ENCODE data around the gene PPCDC. TPM values are rescaled to one million over a fixed set of nuclear protein-coding genes. Genes with fewer than 3 reads are reported as not detected.

Gene PPCDC
- total RNA-seq, 1 donor from 2014 or later: 31.0 TPM

DNA sequence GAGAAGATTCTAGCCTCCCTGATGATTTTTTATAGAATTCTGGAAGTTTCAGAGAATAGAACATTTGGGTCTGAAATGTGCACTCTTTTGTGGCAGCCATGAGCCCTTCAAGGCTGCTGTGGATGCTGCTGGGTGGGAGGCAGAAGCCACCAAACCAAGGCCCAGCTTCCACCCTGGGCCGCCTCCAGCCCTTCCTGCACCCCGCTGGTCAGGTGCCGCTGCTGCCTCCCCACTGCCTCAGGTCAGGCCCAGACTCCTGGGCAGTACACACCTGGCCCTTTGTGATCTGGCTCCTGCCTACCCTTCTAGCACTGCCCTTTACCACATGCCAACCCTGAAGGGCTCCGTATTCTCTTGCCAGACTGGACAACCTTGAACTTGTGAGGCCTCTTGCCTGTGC is 28.3 kb downstream of the PPCDC start:
- no peak overlapping the region for H3K4me3 Mint-ChIP-seq (ENCODE audit: low read depth)
- H3K9me3 Mint-ChIP-seq: no peaks in the 10 kb centered on the region
- H3K27me3 Mint-ChIP-seq (ENCODE audit: low read depth): no peaks in the 10 kb centered on the region
- DNase-seq (ENCODE audit: low spot score): no peak
- H3K27ac Mint-ChIP-seq: no peak overlapping the region
- H3K4me1 Mint-ChIP-seq (ENCODE audit: low read depth): peaks cover 30% of the 10 kb centered on the region
- H3K36me3 Mint-ChIP-seq (ENCODE audit: low read depth): peaks cover 53% of the 10 kb centered on the region
- intact Hi-C loops (cut with micrococcal nuclease): no loop called here

DNA sequence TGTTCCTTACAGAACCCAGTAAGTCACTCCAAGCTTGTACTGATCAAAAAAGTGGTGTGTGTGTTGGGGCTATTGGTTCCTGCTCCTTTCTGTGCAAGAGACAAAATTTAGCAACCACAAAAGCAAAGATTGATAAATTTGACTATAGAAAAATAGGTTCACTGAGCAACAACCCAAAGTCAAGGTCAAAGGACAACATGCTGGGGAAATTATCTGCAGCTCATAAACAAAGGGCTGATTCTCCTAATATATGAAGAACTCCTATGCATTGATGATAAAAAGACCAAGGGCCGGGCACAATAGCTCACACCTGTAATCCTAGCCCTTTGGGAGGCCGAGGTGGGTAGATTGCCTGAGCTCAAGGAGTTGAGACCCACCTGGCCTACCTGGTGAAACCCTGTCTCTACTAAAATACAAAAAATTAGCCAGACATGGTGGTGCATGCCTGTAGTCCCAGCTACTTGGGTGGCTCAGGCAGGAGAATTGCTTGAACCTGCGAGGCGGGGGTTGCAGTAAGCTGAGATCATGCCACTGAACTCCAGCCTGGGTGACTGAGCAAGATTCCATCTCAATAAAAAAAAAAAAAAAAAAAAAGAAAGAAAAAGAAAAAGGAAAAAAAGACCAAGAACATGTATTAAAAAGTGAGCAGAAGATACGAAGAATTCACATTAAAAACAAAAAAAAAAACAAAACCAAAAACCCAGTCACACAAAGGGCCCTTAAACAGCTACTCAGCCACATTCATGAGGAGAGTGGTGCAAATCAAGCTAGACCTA is 29.8 kb downstream of the PPCDC start:
- Mint-ChIP-seq H3K4me3 (ENCODE audit: low read depth) (no peak overlapping the region), H3K36me3 (ENCODE audit: low read depth) (peaks cover 39% of the 10 kb centered on the region)
- no peak for DNase-seq (ENCODE audit: low spot score)

DNA sequence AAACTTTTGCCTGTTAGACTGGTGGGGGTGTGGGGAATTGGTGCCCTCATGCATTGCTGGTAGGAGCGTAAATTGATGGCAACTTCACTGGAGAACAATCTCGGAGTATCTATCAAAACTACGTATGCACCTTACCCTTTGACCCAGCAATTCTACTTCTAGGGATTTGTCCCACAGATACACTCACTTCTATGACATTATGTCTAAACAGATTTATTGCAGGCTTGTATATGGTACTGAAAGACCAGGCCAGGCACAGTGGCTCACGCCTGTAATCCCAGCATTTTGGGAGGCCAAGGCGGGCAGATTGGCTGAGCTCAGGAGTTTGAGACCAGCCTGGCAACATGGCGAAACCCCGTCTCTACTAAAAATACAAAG is 30.3 kb downstream of the PPCDC start:
- DNase-seq (ENCODE audit: low spot score): no peak
- Mint-ChIP-seq H3K9me3 (no peaks in the 10 kb centered on the region), H3K27me3 (ENCODE audit: low read depth) (no peaks in the 10 kb centered on the region), H3K27ac (no peak overlapping the region), H3K4me1 (ENCODE audit: low read depth) (peaks cover 24% of the 10 kb centered on the region), H3K4me3 (ENCODE audit: low read depth) (no peak overlapping the region), H3K36me3 (ENCODE audit: low read depth) (peaks cover 33% of the 10 kb centered on the region)
- intact Hi-C loops (cut with micrococcal nuclease): no loop called here

More for the DNA sequence above, 29.8 kb downstream of the PPCDC start:
- Mint-ChIP-seq H3K4me1 (ENCODE audit: low read depth) (peaks cover 21% of the 10 kb centered on the region), H3K9me3 (no peaks in the 10 kb centered on the region), H3K27me3 (ENCODE audit: low read depth) (no peaks in the 10 kb centered on the region), H3K27ac (no peak overlapping the region)
- intact Hi-C loops (cut with micrococcal nuclease): no loop called here

DNA sequence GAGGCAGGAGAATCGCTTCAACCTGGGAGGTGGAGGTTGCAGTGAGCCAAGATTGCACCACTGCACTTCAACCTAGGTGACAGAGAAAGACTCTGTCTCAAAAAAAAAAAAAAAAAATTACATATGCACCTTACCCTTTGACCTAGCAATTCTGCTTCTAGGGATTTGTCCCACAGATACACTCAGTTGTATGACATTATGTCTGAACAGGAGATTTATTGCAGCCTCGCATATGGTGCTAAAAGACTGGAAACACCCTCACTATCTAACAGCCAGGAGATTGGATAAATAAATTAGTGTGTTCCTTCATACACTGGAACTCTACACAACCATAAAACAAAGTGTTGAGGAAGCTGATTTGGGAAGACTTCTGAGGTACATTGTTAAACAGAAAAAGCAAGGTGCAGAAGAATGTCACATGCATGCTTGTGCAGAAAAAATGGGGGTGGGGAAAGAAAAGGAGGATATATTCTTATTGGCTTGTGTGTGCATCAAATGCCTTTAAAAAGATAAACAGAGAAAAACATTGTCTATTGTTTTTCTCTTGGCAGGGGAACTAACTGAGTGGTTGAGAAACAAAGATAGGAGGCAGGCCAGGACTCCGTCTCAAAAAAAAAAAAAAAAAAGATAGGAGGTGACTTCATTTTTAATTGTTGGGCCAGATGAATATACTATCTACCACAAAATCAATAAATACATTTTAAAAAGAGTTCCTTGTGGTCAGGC is 30.9 kb downstream of the PPCDC start:
- Mint-ChIP-seq H3K4me3 (ENCODE audit: low read depth) (no peak overlapping the region), H3K27ac (peak overlapping the region; percentile 2), H3K4me1 (ENCODE audit: low read depth) (peaks cover 24% of the 10 kb centered on the region), H3K36me3 (ENCODE audit: low read depth) (peaks cover 27% of the 10 kb centered on the region), H3K27me3 (ENCODE audit: low read depth) (no peaks in the 10 kb centered on the region), H3K9me3 (no peaks in the 10 kb centered on the region)
- intact Hi-C loops (cut with micrococcal nuclease): no loop called here
- DNase-seq (ENCODE audit: low spot score): no peak

DNA sequence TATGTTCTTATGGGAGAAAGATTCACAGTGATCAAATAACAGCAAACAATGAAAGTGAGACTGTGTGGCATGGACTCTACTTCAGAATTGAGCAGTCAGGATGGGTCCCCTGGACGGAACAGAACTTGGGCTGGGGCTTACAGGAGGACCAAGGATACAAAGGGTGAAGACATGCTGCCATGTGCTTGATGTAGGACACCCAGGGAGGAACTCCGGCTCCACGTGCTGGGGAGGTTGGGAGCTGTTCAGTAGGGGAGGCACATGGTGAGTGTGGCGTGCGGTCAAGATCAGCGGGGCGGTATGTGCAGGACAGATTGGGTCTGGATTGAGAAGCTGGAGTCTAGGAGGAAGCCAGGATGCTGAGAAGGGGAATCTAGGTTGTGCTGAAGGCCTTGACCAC is 32.6 kb downstream of the PPCDC start:
- no peaks in the 10 kb centered on the region for H3K27me3 Mint-ChIP-seq (ENCODE audit: low read depth)
- peaks cover 28% of the 10 kb centered on the region for H3K4me1 Mint-ChIP-seq (ENCODE audit: low read depth)
- H3K9me3 Mint-ChIP-seq: no peaks in the 10 kb centered on the region
- DNase-seq (ENCODE audit: low spot score): no peak
- peaks cover 20% of the 10 kb centered on the region for H3K36me3 Mint-ChIP-seq (ENCODE audit: low read depth)
- peak overlapping the region; percentile 9 for H3K27ac Mint-ChIP-seq
- intact Hi-C loops (cut with micrococcal nuclease): no loop called here
- no peak overlapping the region for H3K4me3 Mint-ChIP-seq (ENCODE audit: low read depth)

GRCh38 chr15:75058127-75058905 is 34.9 kb downstream of the PPCDC start:
- no peak overlapping the region for H3K27ac Mint-ChIP-seq
- peaks cover 41% of the 10 kb centered on the region for H3K4me1 Mint-ChIP-seq (ENCODE audit: low read depth)
- intact Hi-C loops (cut with micrococcal nuclease): no loop called here

DNA sequence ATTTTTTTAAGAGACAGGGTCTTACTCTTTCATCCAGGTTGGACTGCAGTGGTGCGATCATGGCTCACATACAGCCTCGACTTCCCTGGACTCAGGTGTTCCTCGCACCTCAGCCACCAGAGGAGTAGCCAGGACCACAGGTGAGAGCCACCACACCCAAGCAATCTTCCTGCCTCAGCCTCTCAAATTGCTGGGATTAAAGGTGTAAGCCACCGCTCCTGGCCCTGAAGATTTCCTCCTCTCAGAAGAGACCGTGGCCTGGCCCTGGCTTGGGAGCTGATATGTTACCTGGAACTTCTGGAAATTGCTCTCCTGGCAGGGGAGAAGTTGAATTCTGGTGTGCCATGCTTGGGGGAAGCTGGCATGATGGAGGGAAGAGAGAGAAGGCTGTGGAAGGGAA is 36.2 kb downstream of the PPCDC start:
- Mint-ChIP-seq H3K9me3 (no peaks in the 10 kb centered on the region), H3K36me3 (ENCODE audit: low read depth) (peaks cover 25% of the 10 kb centered on the region), H3K27me3 (ENCODE audit: low read depth) (no peaks in the 10 kb centered on the region), H3K4me1 (ENCODE audit: low read depth) (peaks cover 39% of the 10 kb centered on the region), H3K4me3 (ENCODE audit: low read depth) (no peak overlapping the region), H3K27ac (no peak overlapping the region)
- DNase-seq (ENCODE audit: low spot score): no peak
- intact Hi-C loops (cut with micrococcal nuclease): no loop called here

More at GRCh38 chr15:75058127-75058905, 34.9 kb downstream of the PPCDC start:
- Mint-ChIP-seq H3K27me3 (ENCODE audit: low read depth) (no peaks in the 10 kb centered on the region), H3K36me3 (ENCODE audit: low read depth) (peaks cover 20% of the 10 kb centered on the region), H3K9me3 (no peaks in the 10 kb centered on the region), H3K4me3 (ENCODE audit: low read depth) (no peak overlapping the region)
- DNase-seq (ENCODE audit: low spot score): no peak

DNA sequence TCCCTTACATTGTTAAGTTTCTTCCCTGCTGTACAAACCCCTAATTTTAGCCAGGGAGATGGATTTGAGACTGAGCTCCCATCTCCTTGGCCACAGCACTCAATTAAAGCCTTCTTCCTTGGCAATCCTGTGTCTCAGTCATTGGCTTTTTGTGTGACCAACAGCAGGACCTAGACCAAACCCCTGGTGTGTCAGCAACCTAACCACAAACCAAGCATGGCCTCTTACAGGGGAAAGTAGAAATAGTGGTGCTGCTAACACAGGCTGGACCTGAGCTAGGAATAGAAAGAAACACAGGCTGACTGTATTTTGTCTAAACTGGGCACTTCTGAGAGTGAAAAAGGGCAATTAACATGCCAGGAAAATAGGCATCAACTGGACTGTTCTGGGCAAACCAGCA is 37.9 kb downstream of the PPCDC start:
- intact Hi-C loops (cut with micrococcal nuclease): no loop called here
- Mint-ChIP-seq H3K9me3 (peaks cover 6% of the 10 kb centered on the region), H3K27me3 (ENCODE audit: low read depth) (no peaks in the 10 kb centered on the region), H3K4me3 (ENCODE audit: low read depth) (no peak overlapping the region), H3K4me1 (ENCODE audit: low read depth) (peaks cover 46% of the 10 kb centered on the region), H3K36me3 (ENCODE audit: low read depth) (peaks cover 27% of the 10 kb centered on the region), H3K27ac (peak overlapping the region; percentile 69)
- no peak for DNase-seq (ENCODE audit: low spot score)

- Mint-ChIP-seq H3K4me1 (ENCODE audit: low read depth) (peaks cover 58% of the 10 kb centered on the region), H3K27ac (no peak overlapping the region), H3K4me3 (ENCODE audit: low read depth) (no peak overlapping the region), H3K9me3 (peaks cover 11% of the 10 kb centered on the region), H3K27me3 (ENCODE audit: low read depth) (no peaks in the 10 kb centered on the region), H3K36me3 (ENCODE audit: low read depth) (peaks cover 40% of the 10 kb centered on the region)
- DNase-seq (ENCODE audit: low spot score): no peak
- intact Hi-C loops (cut with micrococcal nuclease): no loop called here
Measured at GRCh38 chr15:75062706-75063105, 39.3 kb downstream of the PPCDC start.

GRCh38 chr15:75063338-75063737 is 39.9 kb downstream of the PPCDC start:
- H3K27me3 Mint-ChIP-seq (ENCODE audit: low read depth): no peaks in the 10 kb centered on the region
- peaks cover 11% of the 10 kb centered on the region for H3K9me3 Mint-ChIP-seq
- no peak overlapping the region for H3K27ac Mint-ChIP-seq
- peaks cover 42% of the 10 kb centered on the region for H3K36me3 Mint-ChIP-seq (ENCODE audit: low read depth)
- no peak for DNase-seq (ENCODE audit: low spot score)
- no peak overlapping the region for H3K4me3 Mint-ChIP-seq (ENCODE audit: low read depth)
- intact Hi-C loops (cut with micrococcal nuclease): no loop called here
- H3K4me1 Mint-ChIP-seq (ENCODE audit: low read depth): peaks cover 58% of the 10 kb centered on the region

DNA sequence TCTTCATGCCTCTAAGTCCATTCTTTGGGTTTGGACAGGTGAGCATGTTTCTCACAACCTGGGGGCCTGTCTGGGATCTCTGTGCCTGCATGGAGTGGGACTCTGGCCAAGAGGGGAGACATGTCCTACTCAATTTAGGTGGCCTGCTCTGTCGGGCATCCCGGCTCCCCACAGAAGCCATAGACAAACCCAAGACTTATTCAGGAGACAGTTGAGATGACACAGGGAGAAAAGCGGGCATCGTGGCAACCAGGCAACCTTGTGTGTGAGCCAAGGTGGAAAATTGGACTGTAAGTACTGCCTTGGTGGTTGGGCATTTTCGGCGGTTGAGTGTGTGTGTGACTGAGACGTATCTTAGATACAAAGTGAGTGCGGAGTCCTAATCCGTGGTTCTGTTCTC is 40.5 kb downstream of the PPCDC start:
- Mint-ChIP-seq H3K27me3 (ENCODE audit: low read depth) (no peaks in the 10 kb centered on the region), H3K4me1 (ENCODE audit: low read depth) (peaks cover 61% of the 10 kb centered on the region), H3K36me3 (ENCODE audit: low read depth) (peaks cover 45% of the 10 kb centered on the region), H3K9me3 (peaks cover 11% of the 10 kb centered on the region), H3K4me3 (ENCODE audit: low read depth) (no peak overlapping the region), H3K27ac (no peak overlapping the region)
- no peak for DNase-seq (ENCODE audit: low spot score)
- intact Hi-C loops (cut with micrococcal nuclease): no loop called here

DNA sequence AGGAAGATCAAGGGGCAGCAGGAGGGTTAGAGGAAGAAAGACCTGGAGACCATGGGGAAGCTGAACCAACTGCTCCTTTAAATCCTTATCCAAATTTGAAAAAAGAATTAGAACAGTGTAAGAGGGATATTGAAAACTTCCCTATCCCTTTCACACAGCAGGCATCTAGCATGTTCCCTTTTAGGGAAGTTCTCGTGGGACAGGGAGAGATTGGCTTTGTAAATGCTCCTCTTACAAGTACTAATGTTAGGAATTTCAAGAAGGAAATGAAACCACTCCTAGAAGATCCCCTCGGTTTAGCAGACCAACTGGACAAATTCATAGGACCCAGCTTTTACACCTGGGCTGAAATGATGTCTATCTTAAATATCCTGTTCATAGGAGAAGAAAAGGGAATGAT is 41.5 kb downstream of the PPCDC start:
- no peak overlapping the region for H3K27ac Mint-ChIP-seq
- H3K9me3 Mint-ChIP-seq: peaks cover 11% of the 10 kb centered on the region
- peaks cover 49% of the 10 kb centered on the region for H3K36me3 Mint-ChIP-seq (ENCODE audit: low read depth)
- DNase-seq (ENCODE audit: low spot score): no peak
- H3K27me3 Mint-ChIP-seq (ENCODE audit: low read depth): no peaks in the 10 kb centered on the region
- intact Hi-C loops (cut with micrococcal nuclease): no loop called here
- H3K4me1 Mint-ChIP-seq (ENCODE audit: low read depth): peaks cover 70% of the 10 kb centered on the region
- no peak overlapping the region for H3K4me3 Mint-ChIP-seq (ENCODE audit: low read depth)

DNA sequence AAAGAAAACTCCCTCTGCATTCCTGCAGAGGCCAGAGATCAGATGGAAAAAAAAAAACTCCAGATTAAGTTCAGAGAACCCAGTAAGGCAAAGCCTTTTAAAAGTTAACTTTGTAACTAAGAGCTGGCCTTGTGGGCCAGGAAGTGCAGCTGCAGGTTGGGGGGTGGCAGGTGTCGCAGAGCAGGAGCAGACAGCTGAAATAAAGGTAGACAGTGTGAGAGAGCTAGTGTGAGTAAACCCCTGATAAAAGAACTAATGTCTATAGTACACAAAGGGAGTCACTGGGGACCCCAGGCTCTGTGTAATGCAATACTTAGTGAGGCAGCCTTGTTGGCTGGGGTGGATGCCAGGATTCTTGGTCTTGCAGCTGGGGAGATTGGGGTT is 42.1 kb downstream of the PPCDC start:
- H3K36me3 Mint-ChIP-seq (ENCODE audit: low read depth): peaks cover 50% of the 10 kb centered on the region
- peak overlapping the region; percentile 97 for H3K27ac Mint-ChIP-seq
- no peak overlapping the region for H3K4me3 Mint-ChIP-seq (ENCODE audit: low read depth)
- H3K27me3 Mint-ChIP-seq (ENCODE audit: low read depth): no peaks in the 10 kb centered on the region
- peaks cover 11% of the 10 kb centered on the region for H3K9me3 Mint-ChIP-seq
- no peak for DNase-seq (ENCODE audit: low spot score)
- peaks cover 75% of the 10 kb centered on the region for H3K4me1 Mint-ChIP-seq (ENCODE audit: low read depth)
- intact Hi-C loops (cut with micrococcal nuclease): no loop called here

All from activated T-helper 2 cell treated with anti-CD3 and anti-CD28 coated beads, Interferon-gamma antibody, Interleukin-2, Interleukin-4, amounts not matched to agents 10 μg/mL and 5 μg/mL and 100 μg/mL, durations not matched to agents 14 hours and 24 hours and 36 hours (primary cell).